Activated T-helper 1 cell treated with anti-CD3 and anti-CD28 coated beads, Interleukin-12 subunit alpha, Interleukin-12 subunit beta, Interleukin-2, Interleukin-4 antibody, amounts not matched to agents 30 ng/mL and 10 ng/mL and 1 ng/mL, durations not matched to agents 14 hours and 24 hours and 36 hours (primary cell): ENCODE results near the gene KCTD8. TPM values are rescaled to one million over a fixed set of nuclear protein-coding genes. Genes with fewer than 3 reads are reported as not detected.

Experiments used
- DNase-seq: peaks from one replicate; pipeline ENCODE4 v3.0.0; 2021; ENCODE audit warnings: low spot score
- H3K27ac Mint-ChIP-seq: one replicate; pipeline ENCODE4 v1.8.0; 2021; ENCODE audit warnings: mild to moderate bottlenecking, mixed read lengths
- H3K27me3 Mint-ChIP-seq: one replicate; pipeline ENCODE4 v1.8.0; 2022; ENCODE audit warnings: mild to moderate bottlenecking, moderate library complexity, mixed read lengths; ENCODE audit not compliant: insufficient read depth
- H3K36me3 Mint-ChIP-seq: one replicate; pipeline ENCODE4 v1.8.0; 2021; ENCODE audit warnings: low read depth, mixed read lengths
- H3K4me1 Mint-ChIP-seq: one replicate; pipeline ENCODE4 v1.8.0; 2021; ENCODE audit warnings: low read depth, mixed read lengths
- H3K4me3 Mint-ChIP-seq: one replicate; pipeline ENCODE4 v1.8.0; 2021; ENCODE audit warnings: mild to moderate bottlenecking, moderate library complexity, mixed read lengths
- H3K9me3 Mint-ChIP-seq: one replicate; pipeline ENCODE4 v1.8.0; 2021; ENCODE audit warnings: mixed read lengths
- intact Hi-C: fragments of 100-400 bp; cut with micrococcal nuclease; formaldehyde crosslinking; loops from one replicate; pipeline ENCODE4 v1.15.1; 2024
- total RNA-seq: library from RNA; stranded (reverse); gene quantifications from 2 replicates; pipeline ENCODE4 v1.2.3, GENCODE V29; 2022

Gene KCTD8
- total RNA-seq, 1 donor from 2014 or later, result not detected

DNA sequence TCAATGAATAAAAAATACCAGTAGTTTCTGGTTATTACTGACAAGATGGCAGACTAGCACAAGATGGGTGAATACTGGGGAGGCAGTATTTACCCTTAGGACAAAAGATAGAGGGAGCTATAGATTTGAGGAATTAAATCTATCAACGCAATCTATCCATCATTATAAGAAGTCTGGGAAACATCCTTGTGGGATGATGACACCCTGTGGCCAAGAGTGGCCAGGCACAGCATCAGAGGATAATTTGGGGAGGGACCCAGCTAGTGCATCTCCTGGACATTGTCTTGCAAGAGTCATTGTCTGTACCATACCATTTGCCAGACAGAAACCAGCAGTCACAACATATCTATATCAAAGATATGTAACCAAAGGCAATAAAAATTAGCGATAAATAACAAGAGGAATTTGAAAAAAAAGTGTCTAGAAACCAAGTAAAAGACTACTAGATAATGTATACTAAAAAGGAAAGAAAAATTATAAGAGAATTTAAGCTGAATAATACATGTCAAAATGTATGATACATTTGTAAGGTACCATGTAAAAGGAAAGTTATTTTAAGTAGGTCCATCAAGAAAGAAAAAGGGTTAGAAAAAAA lies 22.9 kb downstream of the KCTD8 start:
- intact Hi-C loops, result no loop called here
- no peaks in the 10 kb centered on the region for H3K27me3 Mint-ChIP-seq
- no peak for DNase-seq
- no peaks in the 10 kb centered on the region for H3K9me3 Mint-ChIP-seq
- no peaks in the 10 kb centered on the region for H3K4me1 Mint-ChIP-seq
- no peak overlapping the region for H3K4me3 Mint-ChIP-seq
- no peak overlapping the region for H3K27ac Mint-ChIP-seq
- H3K36me3 Mint-ChIP-seq, result no peaks in the 10 kb centered on the region

DNA sequence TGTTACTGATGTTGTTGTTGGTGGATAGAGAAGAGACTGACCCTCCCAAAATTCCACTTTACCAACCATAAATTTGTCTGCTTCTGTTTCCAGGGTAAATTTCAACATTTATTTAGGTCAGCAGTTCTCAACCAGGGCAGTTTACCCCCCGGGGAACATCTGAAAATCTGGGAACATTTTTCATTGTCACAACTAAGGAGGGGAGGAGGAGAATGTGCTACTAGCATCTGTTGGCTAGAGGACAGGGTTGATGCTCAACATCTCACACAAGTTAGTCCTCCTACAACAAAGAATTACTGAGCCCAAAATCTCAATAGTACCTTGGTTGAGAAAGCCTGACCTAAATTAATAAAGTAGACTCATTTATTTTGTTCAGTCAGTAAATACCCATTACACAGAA lies 25.7 kb downstream of the KCTD8 start:
- H3K36me3 Mint-ChIP-seq, result no peaks in the 10 kb centered on the region
- H3K27me3 Mint-ChIP-seq, result no peaks in the 10 kb centered on the region
- no peak overlapping the region for H3K27ac Mint-ChIP-seq
- H3K4me3 Mint-ChIP-seq, result no peak overlapping the region
- intact Hi-C loops, result no loop called here
- no peak for DNase-seq
- no peaks in the 10 kb centered on the region for H3K4me1 Mint-ChIP-seq
- H3K9me3 Mint-ChIP-seq, result no peaks in the 10 kb centered on the region

DNA sequence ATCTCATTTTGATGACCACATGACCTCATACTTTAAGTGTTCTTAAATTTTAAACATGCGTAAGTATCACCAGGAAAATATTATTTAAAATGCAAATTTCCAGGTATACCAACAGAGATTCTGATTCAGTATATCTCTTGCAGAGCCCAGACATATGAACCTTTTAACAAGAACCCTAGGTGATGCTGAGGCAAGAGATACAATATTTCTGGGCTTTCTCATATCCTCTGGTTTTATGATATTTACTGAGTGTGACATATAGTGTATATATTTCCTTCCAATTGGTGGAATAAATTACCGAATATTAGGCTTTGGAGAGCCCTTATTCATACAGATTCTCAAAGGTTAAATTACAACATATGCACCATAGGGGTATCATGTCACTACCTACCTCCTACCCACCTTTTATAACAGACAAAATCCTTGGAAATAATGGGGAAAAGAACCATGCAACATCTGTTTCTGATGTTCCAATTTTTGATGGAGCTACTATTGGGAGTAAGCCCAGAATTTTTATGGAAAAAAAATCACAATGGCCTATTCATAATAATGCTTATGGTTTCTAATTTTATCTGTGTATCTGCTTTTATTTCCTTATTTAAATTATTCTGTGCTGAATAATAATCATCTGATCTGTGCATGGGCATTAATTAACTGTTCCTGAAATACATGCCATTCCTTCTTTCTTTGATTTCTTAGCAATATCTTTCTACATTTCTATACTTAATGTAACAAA lies 27.1 kb downstream of the KCTD8 start:
- no peaks in the 10 kb centered on the region for H3K27me3 Mint-ChIP-seq
- no peaks in the 10 kb centered on the region for H3K4me1 Mint-ChIP-seq
- H3K9me3 Mint-ChIP-seq, result no peaks in the 10 kb centered on the region
- no peak overlapping the region for H3K4me3 Mint-ChIP-seq
- no peak for DNase-seq
- intact Hi-C loops, result no loop called here
- no peak overlapping the region for H3K27ac Mint-ChIP-seq
- H3K36me3 Mint-ChIP-seq, result no peaks in the 10 kb centered on the region

DNA sequence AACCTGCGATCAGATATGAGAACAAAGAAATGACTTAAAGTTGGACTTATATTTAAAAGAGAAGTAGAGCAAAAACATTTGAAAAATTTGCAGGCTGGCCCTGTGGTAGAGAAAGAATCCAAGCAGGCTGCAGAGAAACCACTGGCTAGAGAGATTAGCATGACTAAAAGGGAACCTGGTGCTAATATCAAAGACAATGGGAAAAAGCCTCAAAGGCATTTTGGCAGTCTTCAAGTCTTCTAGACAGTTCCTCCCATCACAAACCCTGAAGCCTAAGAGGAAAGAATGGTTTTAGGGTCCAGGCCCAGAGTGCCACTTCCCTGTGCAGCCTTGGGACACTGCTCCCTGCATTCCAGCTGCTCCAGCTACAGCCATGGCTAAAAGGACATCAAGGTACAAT lies 33.4 kb downstream of the KCTD8 start:
- DNase-seq, result no peak
- Mint-ChIP-seq H3K27ac (no peak overlapping the region), H3K4me1 (no peaks in the 10 kb centered on the region), H3K4me3 (no peak overlapping the region), H3K27me3 (no peaks in the 10 kb centered on the region), H3K36me3 (no peaks in the 10 kb centered on the region), H3K9me3 (no peaks in the 10 kb centered on the region)
- intact Hi-C loops, result no loop called here

DNA sequence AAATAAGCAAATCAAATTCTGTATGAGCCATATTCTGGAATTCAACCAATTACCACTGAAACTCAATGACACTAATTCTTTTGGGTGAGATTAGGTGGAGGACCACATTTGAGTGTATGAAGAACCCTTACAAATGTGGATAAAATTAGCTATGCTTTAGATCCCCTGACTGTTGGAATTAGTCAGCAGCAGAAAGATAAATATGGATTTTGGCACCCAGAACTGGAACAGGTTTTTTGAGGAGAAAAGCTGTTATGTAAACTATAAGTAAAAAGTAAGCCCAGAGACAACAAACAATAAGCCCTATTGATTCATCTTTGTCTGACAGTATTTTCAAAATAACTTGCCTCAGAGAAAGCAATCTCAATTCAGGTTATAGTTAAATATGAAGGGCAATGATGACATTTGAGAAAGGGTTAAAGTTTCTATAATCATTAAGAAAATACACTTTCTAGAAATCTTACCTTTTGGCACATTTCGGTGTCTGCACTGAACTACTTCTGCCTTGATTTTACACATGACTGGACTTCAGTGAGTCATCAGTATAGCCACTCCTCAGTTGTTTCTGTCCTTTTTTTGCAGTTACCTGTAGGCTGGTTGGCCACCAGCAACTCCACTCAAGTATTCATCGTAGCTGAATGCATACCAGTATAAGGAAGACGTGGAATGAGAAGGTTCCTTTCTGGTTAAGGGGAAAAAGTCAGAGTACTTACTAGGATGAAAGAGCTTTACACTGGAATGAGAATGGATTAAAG lies 80.0 kb downstream of the KCTD8 start:
- no peaks in the 10 kb centered on the region for H3K9me3 Mint-ChIP-seq
- H3K27ac Mint-ChIP-seq, result no peak overlapping the region
- H3K27me3 Mint-ChIP-seq, result no peaks in the 10 kb centered on the region
- H3K36me3 Mint-ChIP-seq, result no peaks in the 10 kb centered on the region
- no peaks in the 10 kb centered on the region for H3K4me1 Mint-ChIP-seq
- H3K4me3 Mint-ChIP-seq, result no peak overlapping the region
- intact Hi-C loops, result no loop called here
- DNase-seq, result no peak

DNA sequence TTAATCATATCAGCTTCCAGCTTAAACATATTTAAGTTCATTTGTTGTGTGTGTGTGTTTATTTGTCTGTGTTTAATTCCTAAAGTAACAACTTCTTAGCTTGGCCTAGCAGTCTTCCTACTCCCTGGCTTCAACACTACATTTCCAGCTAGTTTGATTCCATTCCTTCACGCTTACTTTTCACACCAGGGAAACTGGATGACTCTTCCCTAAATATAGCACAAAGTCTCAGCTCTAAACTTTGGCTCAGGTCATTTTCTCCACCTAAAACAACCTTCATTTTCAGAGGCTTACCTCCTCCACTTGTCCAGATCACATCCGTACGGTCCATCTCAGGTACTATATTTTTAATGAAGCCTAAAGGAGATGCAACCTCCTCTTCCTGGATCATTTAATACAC lies 94.4 kb downstream of the KCTD8 start:
- Mint-ChIP-seq H3K36me3 (no peaks in the 10 kb centered on the region), H3K4me3 (no peak overlapping the region), H3K9me3 (peaks cover 3% of the 10 kb centered on the region), H3K27me3 (no peaks in the 10 kb centered on the region), H3K4me1 (no peaks in the 10 kb centered on the region), H3K27ac (no peak overlapping the region)
- DNase-seq, result no peak
- intact Hi-C loops, result no loop called here

DNA sequence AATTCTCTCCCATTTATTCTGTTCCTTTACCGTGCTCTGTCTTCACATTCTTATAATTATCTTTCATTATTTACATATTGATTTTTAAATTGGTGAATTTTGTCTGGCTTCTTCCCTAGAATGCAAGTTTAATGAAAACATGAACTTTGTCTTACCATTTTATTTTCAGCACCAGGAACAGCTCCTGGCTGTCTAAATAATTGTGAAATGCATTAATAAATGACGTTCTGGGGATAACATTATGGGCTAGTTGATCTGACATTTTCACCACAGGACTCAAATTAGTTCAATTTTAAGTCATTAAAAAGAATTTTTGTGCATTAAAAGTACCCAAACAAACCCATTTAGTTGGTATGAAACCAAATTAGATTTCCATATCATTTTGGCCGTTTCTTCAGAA lies 97.5 kb downstream of the KCTD8 start:
- Mint-ChIP-seq H3K27me3 (no peaks in the 10 kb centered on the region), H3K4me3 (no peak overlapping the region), H3K36me3 (no peaks in the 10 kb centered on the region), H3K9me3 (peaks cover 3% of the 10 kb centered on the region), H3K27ac (no peak overlapping the region), H3K4me1 (no peaks in the 10 kb centered on the region)
- DNase-seq, result no peak
- intact Hi-C loops, result no loop called here

DNA sequence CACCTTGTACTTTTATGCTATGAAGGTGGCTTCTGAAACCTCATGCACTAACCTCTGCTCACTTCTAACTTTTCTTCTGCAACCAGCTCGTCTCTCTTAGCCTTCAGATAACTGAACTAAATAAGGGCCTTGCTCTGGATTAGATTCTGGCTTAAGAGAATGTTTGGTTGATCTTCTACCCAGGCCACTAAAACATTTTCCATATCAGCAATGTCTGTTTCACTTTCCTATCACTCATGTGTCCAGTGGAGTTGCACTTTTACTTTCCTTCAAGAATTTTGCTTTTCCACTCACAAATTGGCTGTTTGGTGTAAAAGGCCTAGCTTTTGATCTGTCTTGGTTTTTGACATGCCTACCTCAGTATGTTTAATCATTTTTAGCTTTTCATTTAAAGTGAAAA lies 105.8 kb downstream of the KCTD8 start:
- Mint-ChIP-seq H3K36me3 (no peaks in the 10 kb centered on the region), H3K4me3 (no peak overlapping the region), H3K4me1 (no peaks in the 10 kb centered on the region), H3K9me3 (no peaks in the 10 kb centered on the region), H3K27ac (no peak overlapping the region), H3K27me3 (no peaks in the 10 kb centered on the region)
- intact Hi-C loops, result no loop called here
- no peak for DNase-seq

DNA sequence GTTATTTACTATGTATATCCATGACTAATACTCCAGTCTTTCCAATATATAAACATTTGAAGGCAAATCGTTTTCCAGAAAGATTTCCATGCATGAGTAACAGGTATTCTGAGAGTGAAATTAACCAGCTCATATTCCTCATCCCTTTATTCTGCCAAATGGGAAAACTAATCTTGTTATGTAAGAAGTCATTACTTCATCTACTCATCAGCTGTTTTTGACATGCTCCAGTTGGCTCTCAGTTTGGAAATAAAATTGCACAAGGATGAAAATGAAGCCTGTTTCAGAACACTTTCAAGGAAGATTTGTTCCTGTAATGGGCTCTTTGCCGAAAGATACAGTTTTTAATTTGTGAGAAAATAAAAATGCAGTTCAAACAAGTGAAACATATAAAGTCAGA lies 121.9 kb downstream of the KCTD8 start:
- no peaks in the 10 kb centered on the region for H3K27me3 Mint-ChIP-seq

DNA sequence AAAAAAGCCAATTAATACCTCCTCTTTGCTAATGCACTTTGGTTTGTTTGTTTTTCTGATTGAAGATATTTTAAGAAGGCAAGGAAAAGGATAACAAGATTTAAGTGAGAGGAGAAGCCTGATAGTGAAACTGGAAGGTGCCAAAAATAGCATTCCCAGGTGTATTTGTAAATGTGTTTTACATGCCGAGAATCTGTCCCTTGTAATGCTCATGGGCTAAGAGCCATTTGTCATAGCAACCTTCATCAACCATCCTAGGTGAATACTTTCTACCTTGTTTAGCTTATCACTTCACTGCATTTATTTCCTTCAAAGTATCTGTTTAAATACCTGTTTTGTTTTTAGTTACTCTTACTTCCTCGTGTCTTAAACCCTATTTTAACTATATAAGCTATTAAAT lies 127.8 kb downstream of the KCTD8 start:
- intact Hi-C loops, result no loop called here
- Mint-ChIP-seq H3K9me3 (peaks cover 4% of the 10 kb centered on the region), H3K4me3 (no peak overlapping the region), H3K27ac (no peak overlapping the region), H3K36me3 (no peaks in the 10 kb centered on the region), H3K27me3 (no peaks in the 10 kb centered on the region), H3K4me1 (no peaks in the 10 kb centered on the region)
- DNase-seq, result no peak

More for the DNA sequence above, 121.9 kb downstream of the KCTD8 start:
- Mint-ChIP-seq H3K36me3 (no peaks in the 10 kb centered on the region), H3K27ac (no peak overlapping the region), H3K4me3 (no peak overlapping the region), H3K4me1 (no peaks in the 10 kb centered on the region), H3K9me3 (no peaks in the 10 kb centered on the region)
- no peak for DNase-seq
- intact Hi-C loops, result no loop called here

DNA sequence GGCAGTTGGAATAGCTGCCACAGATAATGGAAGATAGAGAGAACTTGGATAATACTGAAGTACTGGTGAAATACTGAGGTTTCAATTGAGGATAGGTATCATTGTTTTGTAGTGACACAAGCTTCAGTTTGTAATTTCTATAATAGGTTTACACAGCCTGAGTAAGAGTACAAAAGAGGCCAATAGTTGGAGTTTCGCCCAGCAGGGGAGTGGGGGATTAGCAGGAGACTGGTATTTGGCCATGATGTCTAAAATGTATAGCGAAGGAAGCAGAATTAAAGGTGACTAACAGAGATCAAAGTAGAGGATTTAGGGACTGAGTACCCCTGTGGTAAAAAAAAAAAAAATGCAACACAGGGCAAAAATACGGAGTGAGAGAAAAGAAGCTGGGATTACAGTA lies 129.5 kb downstream of the KCTD8 start:
- no peaks in the 10 kb centered on the region for H3K4me1 Mint-ChIP-seq
- peaks cover 4% of the 10 kb centered on the region for H3K9me3 Mint-ChIP-seq
- intact Hi-C loops, result no loop called here
- no peak overlapping the region for H3K27ac Mint-ChIP-seq
- no peak overlapping the region for H3K4me3 Mint-ChIP-seq
- H3K36me3 Mint-ChIP-seq, result no peaks in the 10 kb centered on the region
- no peaks in the 10 kb centered on the region for H3K27me3 Mint-ChIP-seq
- DNase-seq, result no peak

DNA sequence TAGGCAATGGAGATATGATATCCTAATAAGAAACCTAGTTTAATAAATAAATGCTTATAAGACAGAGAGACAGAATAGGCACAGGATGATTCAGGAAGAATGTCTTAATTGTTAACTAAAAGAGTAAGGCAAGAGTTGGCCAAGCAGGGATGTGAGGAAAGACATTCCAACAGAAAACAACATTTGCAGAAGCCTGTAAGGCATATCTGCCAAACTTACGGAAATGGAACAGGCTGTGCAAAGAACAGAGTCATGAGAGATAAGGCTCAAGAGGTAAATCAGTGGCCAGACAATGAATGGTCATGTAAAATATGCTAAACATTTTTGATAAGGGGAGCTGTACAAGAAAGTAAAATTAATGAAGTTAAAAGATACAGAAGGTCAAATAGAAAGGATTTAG lies 134.9 kb downstream of the KCTD8 start:
- Mint-ChIP-seq H3K36me3 (no peaks in the 10 kb centered on the region), H3K27ac (no peak overlapping the region), H3K4me3 (no peak overlapping the region), H3K4me1 (no peaks in the 10 kb centered on the region), H3K27me3 (no peaks in the 10 kb centered on the region), H3K9me3 (peaks cover 4% of the 10 kb centered on the region)
- intact Hi-C loops, result no loop called here
- DNase-seq, result no peak

DNA sequence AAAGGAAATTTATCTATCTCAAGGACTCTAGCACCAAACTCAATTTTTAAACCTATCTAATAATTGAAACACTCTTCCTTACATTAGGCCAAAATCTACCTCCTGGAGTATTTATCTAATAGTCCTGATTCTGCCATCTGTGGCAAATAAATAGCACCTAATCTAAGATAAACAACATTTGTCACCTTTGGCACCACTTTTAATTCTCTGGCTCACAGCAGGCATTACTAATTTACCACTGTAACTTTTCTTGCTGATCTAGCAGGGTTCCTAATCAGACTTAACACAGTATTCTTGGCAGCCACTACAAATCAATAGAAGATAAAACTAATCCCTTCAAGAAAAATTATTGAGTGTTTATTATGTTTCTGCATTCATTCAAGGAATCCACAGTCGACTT lies 161.1 kb downstream of the KCTD8 start:
- H3K9me3 Mint-ChIP-seq, result no peaks in the 10 kb centered on the region
- H3K27me3 Mint-ChIP-seq, result no peaks in the 10 kb centered on the region
- H3K27ac Mint-ChIP-seq, result no peak overlapping the region
- no peak for DNase-seq
- H3K36me3 Mint-ChIP-seq, result no peaks in the 10 kb centered on the region
- intact Hi-C loops, result no loop called here
- H3K4me1 Mint-ChIP-seq, result no peaks in the 10 kb centered on the region
- H3K4me3 Mint-ChIP-seq, result no peak overlapping the region
